Kidney (tissue), 14 donors: ENCODE measurements around the gene LMBRD2. TPM values are rescaled to one million over a fixed set of nuclear protein-coding genes. Genes with fewer than 3 reads are reported as not detected.
A peak's percentile ranks its signal among the peaks of the same experiment; 100 is the strongest.

Experiments
- DNase-seq, 5 donors: peaks; one replicate each; pipeline ENCODE4 v3.0.0-alpha.2; 2013 to 2020
- FAIRE-seq: peaks from 2 replicates; lab custom pipeline; 2012; peaks lifted over from hg19 to GRCh38; lab: Jason Lieb, UNC
- H3K27ac ChIP-seq, 2 donors: one replicate each; pipeline ENCODE4 v1.7.0; 2013; ENCODE audit warnings: low read depth in 2 of 2, low read length in 2 of 2, inconsistent platforms in 1 of 2
- H3K27me3 ChIP-seq: one replicate; pipeline ENCODE4 v1.7.1; 2013; ENCODE audit warnings: low read length, inconsistent platforms; ENCODE audit not compliant: control insufficient read depth, insufficient read depth
- H3K36me3 ChIP-seq, 3 donors: one replicate each; pipeline versions ENCODE4 v1.7.0 to v1.7.1; 2013; ENCODE audit warnings: low read length in 3 of 3, control low read depth in 1 of 3, inconsistent platforms in 1 of 3; ENCODE audit not compliant: insufficient read depth in 3 of 3, control insufficient read depth in 2 of 3
- H3K4me1 ChIP-seq, 3 donors: one replicate each; pipeline versions ENCODE4 v1.7.0 to v1.7.1; 2013; ENCODE audit warnings: low read length in 3 of 3, inconsistent platforms in 1 of 3, low read depth in 1 of 3; ENCODE audit not compliant: control insufficient read depth in 2 of 3, insufficient read depth in 2 of 3
- H3K4me3 ChIP-seq, 3 donors: one replicate each; pipeline versions ENCODE4 v1.7.0 to v1.8.1; 2013; ENCODE audit warnings: low read length in 3 of 3, control low read depth in 1 of 3, inconsistent platforms in 1 of 3
- H3K9ac ChIP-seq, 3 donors: one replicate each; pipeline versions ENCODE4 v1.7.0 to v1.7.1; 2013; ENCODE audit warnings: low read length in 3 of 3, control low read depth in 1 of 3, inconsistent platforms in 1 of 3
- H3K9me3 ChIP-seq, 3 donors: one replicate each; pipeline versions ENCODE4 v1.7.0 to v1.7.1; 2013; ENCODE audit warnings: low read length in 3 of 3, control low read depth in 1 of 3, inconsistent platforms in 1 of 3; ENCODE audit not compliant: control insufficient read depth in 2 of 3, insufficient read depth in 1 of 3
- intact Hi-C: fragments of 100-400 bp; cut with DNase I; formaldehyde crosslinking; loops from one replicate; pipeline ENCODE4 v1.11.1; 2022
- polyA plus RNA-seq: library from polyadenylated mRNA; stranded (reverse); fragments of 350-450 nt; fragmentation: Illumina TruSeq; extraction: RNeasy Lipid Tissue Mini Kit (QIAGEN cat#74804); gene quantifications from one replicate; pipeline ENCODE4 v1.2.3, GENCODE V29; 2014; ENCODE audit warnings: low read depth, low replicate concordance; ENCODE audit not compliant: insufficient read depth
- total RNA-seq: library from RNA; stranded (reverse); fragmentation: NEBNext Ultra II Directional; extraction: Animal tissue kit (Norgen Biotek cat#: 25700); gene quantifications from one replicate; pipeline ENCODE4 v1.2.1, GENCODE V29; 2021
- TF ChIP-seq, protein P1 (sequence below): IDR thresholded peaks from 3 replicates; pipeline ENCODE4 v1.5.1; 2012; ENCODE audit warnings: mild to moderate bottlenecking, moderate library complexity, borderline replicate concordance; ENCODE audit not compliant: insufficient read depth; ENCODE audit errors: extremely low read depth
- donor health status: control.
- donor health status: control.
- donor health status: control.
- donor health status: control.
- donor health status: control.
- donor health status: DM: yes; HTN: yes; CAD: no.
- donor health status: Normal renal cell carcinoma (clear cell type).

The LMBRD2 gene
- total and polyA plus RNA-seq, 2 donors from 2014 or later = 4.0 to 13.6 TPM

DNA sequence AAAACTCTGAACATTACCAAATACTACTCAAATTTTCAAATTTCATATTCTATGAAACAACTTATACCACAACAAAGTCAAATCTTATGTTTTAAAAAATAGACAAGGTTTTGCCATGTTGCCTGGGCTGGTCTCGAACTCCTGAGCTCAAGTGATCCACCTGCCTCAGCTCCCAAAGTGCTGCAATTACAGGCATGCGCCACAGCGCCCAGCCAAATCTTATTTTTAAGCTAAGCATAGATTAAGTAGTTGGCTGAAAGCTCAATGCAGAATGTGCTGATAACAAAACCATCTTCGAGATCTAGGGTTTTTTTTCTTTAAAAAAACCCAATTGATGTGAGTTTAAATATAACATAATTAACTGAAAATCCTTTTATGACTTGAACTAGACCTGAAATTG lies 6.4 kb downstream of the LMBRD2 start:
- Histone ChIP-seq H3K4me3 (no peak overlapping the region), H3K4me1 (peaks cover 0 to 4% (median 0%) of the 10 kb centered on the region in 3 donors), H3K9me3 (no peaks in the 10 kb centered on the region), H3K36me3 (no peaks in the 10 kb centered on the region), H3K27ac (no peak overlapping the region), H3K27me3 (no peaks in the 10 kb centered on the region), H3K9ac (no peak overlapping the region)
- no peak for FAIRE-seq
- intact Hi-C loops = no loop called here
- TF ChIP-seq, protein P1, sequence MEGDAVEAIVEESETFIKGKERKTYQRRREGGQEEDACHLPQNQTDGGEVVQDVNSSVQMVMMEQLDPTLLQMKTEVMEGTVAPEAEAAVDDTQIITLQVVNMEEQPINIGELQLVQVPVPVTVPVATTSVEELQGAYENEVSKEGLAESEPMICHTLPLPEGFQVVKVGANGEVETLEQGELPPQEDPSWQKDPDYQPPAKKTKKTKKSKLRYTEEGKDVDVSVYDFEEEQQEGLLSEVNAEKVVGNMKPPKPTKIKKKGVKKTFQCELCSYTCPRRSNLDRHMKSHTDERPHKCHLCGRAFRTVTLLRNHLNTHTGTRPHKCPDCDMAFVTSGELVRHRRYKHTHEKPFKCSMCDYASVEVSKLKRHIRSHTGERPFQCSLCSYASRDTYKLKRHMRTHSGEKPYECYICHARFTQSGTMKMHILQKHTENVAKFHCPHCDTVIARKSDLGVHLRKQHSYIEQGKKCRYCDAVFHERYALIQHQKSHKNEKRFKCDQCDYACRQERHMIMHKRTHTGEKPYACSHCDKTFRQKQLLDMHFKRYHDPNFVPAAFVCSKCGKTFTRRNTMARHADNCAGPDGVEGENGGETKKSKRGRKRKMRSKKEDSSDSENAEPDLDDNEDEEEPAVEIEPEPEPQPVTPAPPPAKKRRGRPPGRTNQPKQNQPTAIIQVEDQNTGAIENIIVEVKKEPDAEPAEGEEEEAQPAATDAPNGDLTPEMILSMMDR = no peak
- no peak for DNase-seq

DNA sequence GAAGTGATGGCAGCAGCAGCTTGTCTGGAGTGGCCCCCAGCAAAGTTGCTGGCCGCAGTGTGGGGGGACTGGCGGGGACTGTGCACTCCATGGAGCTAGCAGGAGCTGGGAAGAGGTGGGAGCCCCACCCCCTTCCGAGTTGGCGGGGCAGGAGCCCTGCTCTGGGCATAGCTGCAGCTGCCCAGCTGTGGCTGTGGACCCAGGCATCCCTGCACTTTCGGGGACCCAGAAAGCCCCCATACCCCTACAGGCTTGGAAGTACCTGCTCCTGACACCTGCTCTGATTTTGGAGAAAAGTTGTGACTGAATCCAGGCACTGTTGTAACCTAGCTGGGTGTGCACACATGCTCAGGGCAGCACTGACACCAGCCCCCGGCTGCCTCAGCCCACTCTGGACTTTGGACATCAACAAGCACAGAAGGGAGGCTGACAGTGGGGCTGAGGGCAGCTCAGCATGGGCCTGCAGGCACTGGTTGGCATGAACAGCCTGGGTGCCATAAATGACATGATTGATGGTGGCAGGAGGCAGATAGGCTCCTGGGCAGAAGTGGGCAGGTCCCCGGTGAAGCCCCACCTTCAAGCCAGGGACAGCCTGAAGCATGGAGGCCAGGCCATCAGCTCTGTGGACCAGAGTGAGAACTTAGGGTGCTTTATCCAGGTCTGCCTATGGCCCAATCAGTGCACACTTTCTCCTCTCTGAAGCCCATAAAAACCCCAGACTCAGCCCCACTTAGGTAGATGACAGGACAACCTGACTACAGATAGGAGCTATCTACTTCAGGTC lies 12.6 kb downstream of the LMBRD2 start:
- DNase-seq = peak in 1 of 5 donors; percentile 41
- no peak for FAIRE-seq
- Histone ChIP-seq H3K4me3 (peak overlapping the region in 1 of 3 donors; percentile 22), H3K4me1 (no peaks in the 10 kb centered on the region), H3K27me3 (no peaks in the 10 kb centered on the region), H3K9me3 (no peaks in the 10 kb centered on the region), H3K9ac (no peak overlapping the region), H3K27ac (no peak overlapping the region), H3K36me3 (peaks cover 0 to 6% (median 3%) of the 10 kb centered on the region in 3 donors)
- TF ChIP-seq, protein P1 = no peak
- intact Hi-C loops = no loop called here

DNA sequence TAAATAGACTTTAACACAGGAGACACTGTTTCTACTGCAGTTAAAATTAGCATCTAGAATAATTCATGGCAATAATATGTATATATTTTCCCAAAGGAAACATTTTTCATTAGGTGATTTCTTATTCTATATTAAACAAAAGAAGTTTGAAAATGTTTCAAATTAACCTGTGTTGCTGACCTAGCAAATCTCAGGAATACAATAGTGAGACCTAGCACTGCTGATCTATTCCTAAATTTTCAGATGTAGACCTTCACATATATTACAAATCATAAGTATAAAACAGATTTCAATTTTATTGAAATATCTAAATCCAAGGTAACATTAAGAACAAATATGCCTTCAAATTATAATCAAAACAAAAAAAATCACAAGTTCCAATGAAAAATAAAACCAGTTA lies 15.1 kb downstream of the LMBRD2 start:
- DNase-seq (no peak), FAIRE-seq (no peak)
- Histone ChIP-seq H3K9ac (no peak overlapping the region), H3K4me3 (no peak overlapping the region), H3K9me3 (no peaks in the 10 kb centered on the region), H3K27me3 (no peaks in the 10 kb centered on the region), H3K4me1 (no peaks in the 10 kb centered on the region), H3K36me3 (peaks cover 0 to 6% (median 3%) of the 10 kb centered on the region in 3 donors), H3K27ac (no peak overlapping the region)
- intact Hi-C loops = no loop called here
- TF ChIP-seq, protein P1 = no peak
